H1 (cell line): ENCODE measurements around the gene CMIP. TPM values are rescaled to one million over a fixed set of nuclear protein-coding genes. Genes with fewer than 3 reads are reported as not detected.

Experiments used
- CTCF ChIA-PET: fragments of 300-600 bp; sonication (Branson Sonifier 250); formaldehyde crosslinking; loops from one replicate; lab custom pipeline; 2021; ENCODE audit not compliant: partially characterized antibody; lab: Charles Lee
- POLR2A ChIA-PET: fragments of 300-600 bp; sonication (Branson Sonifier 250); formaldehyde crosslinking; loops from one replicate; lab custom pipeline; 2021; ENCODE audit warnings: inconsistent platforms; ENCODE audit not compliant: partially characterized antibody; lab: Charles Lee
- DNase-seq, 2 experiments: peaks; one replicate each; pipeline versions ENCODE4 v3.0.0 to v3.0.0-alpha.2; 2010 to 2022; ENCODE audit warnings: low spot score in 2 of 2, low read depth in 1 of 2, mixed read lengths in 1 of 2
- FAIRE-seq: peaks from 2 replicates; lab custom pipeline; 2011; peaks lifted over from hg19 to GRCh38; lab: Jason Lieb, UNC
- H2AFZ ChIP-seq: 2 replicates; pipeline ENCODE4 v1.8.1; 2012; ENCODE audit warnings: low read length, inconsistent platforms
- H2AK5ac ChIP-seq: 2 replicates; pipeline ENCODE4 v1.6.1; 2013; ENCODE audit warnings: low read depth, low read length
- H2BK120ac ChIP-seq: replicated peaks from 2 replicates; pipeline ENCODE3; 2013; ENCODE audit warnings: low read depth, low read length, inconsistent platforms
- H2BK12ac ChIP-seq: 2 replicates; pipeline ENCODE4 v1.6.1; 2013; ENCODE audit warnings: low read depth, low read length
- H2BK15ac ChIP-seq: 2 replicates; pipeline ENCODE4 v1.6.1; 2013; ENCODE audit warnings: low read length
- H2BK20ac ChIP-seq: 2 replicates; pipeline ENCODE4 v1.6.1; 2013; ENCODE audit warnings: low read length
- H2BK5ac ChIP-seq: 2 replicates; pipeline ENCODE4 v1.6.1; 2013; ENCODE audit warnings: low read depth, low read length
- H3K14ac ChIP-seq: 2 replicates; pipeline ENCODE4 v1.6.1; 2013; ENCODE audit warnings: inconsistent platforms; ENCODE audit not compliant: insufficient read length
- H3K18ac ChIP-seq: 2 replicates; pipeline ENCODE4 v1.6.1; 2013; ENCODE audit warnings: low read length; ENCODE audit errors: extremely low read depth
- H3K23ac ChIP-seq: 2 replicates; pipeline ENCODE4 v1.6.1; 2013; ENCODE audit warnings: inconsistent platforms; ENCODE audit not compliant: insufficient read length
- H3K23me2 ChIP-seq: 2 replicates; pipeline ENCODE4 v1.6.1; 2013; ENCODE audit warnings: low read depth, low read length
- H3K27ac ChIP-seq: 2 replicates; pipeline ENCODE4 v1.6.1; 2011; ENCODE audit warnings: low read depth, low read length, inconsistent platforms
- H3K27me3 ChIP-seq, 4 experiments: replicated peaks in 1 of 4; 1 replicate in 1 of 4; 2 replicates in 3 of 4; pipeline versions ENCODE4 v1.6.1 to v1.8.1; 2011 to 2013; ENCODE audit warnings: low read length in 3 of 4, mild to moderate bottlenecking in 3 of 4, inconsistent platforms in 2 of 4, mixed read lengths in 2 of 4, moderate library complexity in 1 of 4; ENCODE audit not compliant: control insufficient read depth in 3 of 4, insufficient read depth in 3 of 4; ENCODE audit errors: extremely low read depth in 1 of 4
- H3K36me3 ChIP-seq, 4 experiments: 2 replicates each; pipeline versions ENCODE4 v1.6.1 to v1.8.1; 2011 to 2013; ENCODE audit warnings: mild to moderate bottlenecking in 4 of 4, low read length in 3 of 4, moderate library complexity in 2 of 4, control low read depth in 1 of 4, inconsistent platforms in 1 of 4; ENCODE audit not compliant: insufficient read depth in 4 of 4, control insufficient read depth in 2 of 4
- H3K4ac ChIP-seq: replicated peaks from 2 replicates; pipeline ENCODE3; 2013; ENCODE audit warnings: low read length, low read depth, mixed read lengths, inconsistent platforms; ENCODE audit not compliant: insufficient read length
- H3K4me1 ChIP-seq, 4 experiments: replicated peaks in 1 of 4; 1 replicate in 1 of 4; 2 replicates in 3 of 4; pipeline versions ENCODE4 v1.6.1 to v1.8.1; 2011 to 2013; ENCODE audit warnings: low read length in 3 of 4, inconsistent platforms in 2 of 4, mixed read lengths in 1 of 4; ENCODE audit not compliant: insufficient read depth in 4 of 4, control insufficient read depth in 3 of 4
- H3K4me2 ChIP-seq, 2 experiments: 2 replicates each; pipeline versions ENCODE4 v1.6.1 to v1.8.1; 2011 to 2013; ENCODE audit warnings: low read depth in 2 of 2, low read length in 2 of 2, control low read depth in 1 of 2, inconsistent platforms in 1 of 2, mild to moderate bottlenecking in 1 of 2; ENCODE audit not compliant: insufficient read depth in 1 of 2
- H3K4me3 ChIP-seq, 4 experiments: fragments of 200-600, 300-600 bp in 1 of 4; sonication (generic), shearing (Covaris generic), sonication (Bioruptor Twin) in 1 of 4; 2 replicates each; pipeline versions ENCODE4 v1.5.1 to v1.8.1; 2011 to 2016; ENCODE audit warnings: low read length in 4 of 4, low read depth in 3 of 4, control low read depth in 2 of 4, inconsistent platforms in 2 of 4, mild to moderate bottlenecking in 2 of 4, mixed read lengths in 1 of 4, moderate library complexity in 1 of 4; ENCODE audit not compliant: insufficient read depth in 2 of 4; ENCODE audit errors: extremely low read depth in 1 of 4
- H3K56ac ChIP-seq: replicated peaks from 2 replicates; pipeline ENCODE3; 2013; ENCODE audit warnings: low read depth, mild to moderate bottlenecking, mixed read lengths, low read length, inconsistent platforms; ENCODE audit not compliant: insufficient read length
- H3K79me1 ChIP-seq: 2 replicates; pipeline ENCODE4 v1.6.1; 2013; ENCODE audit warnings: low read depth, low read length, control low read depth
- H3K79me2 ChIP-seq, 2 experiments: 2 replicates each; pipeline versions ENCODE4 v1.6.1 to v1.8.1; 2012 to 2013; ENCODE audit warnings: low read length in 2 of 2, mild to moderate bottlenecking in 2 of 2, inconsistent platforms in 1 of 2; ENCODE audit not compliant: insufficient read depth in 2 of 2, control insufficient read depth in 1 of 2
- H3K9ac ChIP-seq, 4 experiments: replicated peaks in 1 of 4; 1 replicate in 1 of 4; 2 replicates in 3 of 4; pipeline versions ENCODE4 v1.6.1 to v1.8.1; 2011 to 2013; ENCODE audit warnings: low read depth in 3 of 4, low read length in 3 of 4, control low read depth in 2 of 4, mild to moderate bottlenecking in 2 of 4, moderate library complexity in 2 of 4, inconsistent platforms in 1 of 4; ENCODE audit errors: extremely low read depth in 1 of 4
- H3K9me3 ChIP-seq, 2 experiments: 2 replicates each; pipeline versions ENCODE4 v1.6.1 to v1.8.1; 2012 to 2013; ENCODE audit warnings: mild to moderate bottlenecking in 2 of 2, moderate library complexity in 2 of 2, control low read depth in 1 of 2, inconsistent platforms in 1 of 2, low read depth in 1 of 2, low read length in 1 of 2, mixed read lengths in 1 of 2; ENCODE audit not compliant: insufficient read depth in 2 of 2
- H4K20me1 ChIP-seq, 2 experiments: replicated peaks in 1 of 2; 2 replicates each; pipeline versions ENCODE3 to v1.8.1; 2011 to 2013; ENCODE audit warnings: inconsistent platforms in 2 of 2, low read length in 2 of 2, mild to moderate bottlenecking in 1 of 2; ENCODE audit not compliant: insufficient read depth in 2 of 2, control insufficient read depth in 1 of 2
- H4K5ac ChIP-seq: 2 replicates; pipeline ENCODE4 v1.6.1; 2013; ENCODE audit warnings: low read length, low read depth, mixed read lengths, inconsistent platforms; ENCODE audit not compliant: insufficient read length
- H4K8ac ChIP-seq: 2 replicates; pipeline ENCODE4 v1.8.0; 2013; ENCODE audit warnings: mild to moderate bottlenecking, moderate library complexity, low read length, inconsistent platforms; ENCODE audit not compliant: insufficient read depth; ENCODE audit errors: extremely low read depth
- H4K91ac ChIP-seq: replicated peaks from 2 replicates; pipeline ENCODE3; 2013; ENCODE audit warnings: low read length, mixed read lengths, inconsistent platforms; ENCODE audit not compliant: insufficient read length
- JUND ChIP-seq: IDR thresholded peaks from 2 replicates; pipeline ENCODE4 v1.6.1; 2011; ENCODE audit warnings: mild to moderate bottlenecking, improper control_type of control experiment, low read length
- WGBS, 2 experiments: shearing (Covaris generic) in 1 of 2; methylation state at CpG; one replicate each; pipeline versions ENCODE4 v1.1.6 to v1.1.7; 2013 to 2015; ENCODE audit warnings: low lambda C conversion rate in 2 of 2, mixed read lengths in 2 of 2, inconsistent platforms in 1 of 2, low coverage in 1 of 2, missing lambda C conversion rate in 1 of 2; ENCODE audit not compliant: insufficient replicate concordance in 2 of 2, insufficient coverage in 1 of 2, insufficient read length in 1 of 2; ENCODE audit errors: extremely low coverage in 1 of 2, missing lambda C conversion rate in 1 of 2; 5-methylcytosine and 5-hydroxymethylcytosine counted together
- polyA plus RNA-seq, 7 experiments: library from polyadenylated mRNA; depleted of rRNA in 3 of 7; stranded (reverse) in 5 of 7; unstranded in 2 of 7; fragments of >200 nt in 5 of 7; fragments of 200-250 nt in 2 of 7; gene quantifications; 1 replicate in 5 of 7; 2 replicates in 1 of 7; 4 replicates in 1 of 7; pipeline versions ENCODE4 v1.2.1 to v1.2.3, GENCODE V29; 2011 to 2013; ENCODE audit warnings: missing spikeins in 2 of 7, mixed read lengths in 2 of 7
- total RNA-seq: library from RNA; stranded (reverse); fragmentation: NEBNext Ultra II Directional; extraction: Animal tissue kit (Norgen Biotek cat#: 25700); gene quantifications from 2 replicates; pipeline ENCODE4 v1.2.1, GENCODE V29; 2021

The CMIP gene
- total and polyA plus RNA-seq, 2 of the 8 experiments (the other 6 are each of a cell fraction or from before 2014, with no cell fraction given), result 7.9 to 53.2 TPM

DNA sequence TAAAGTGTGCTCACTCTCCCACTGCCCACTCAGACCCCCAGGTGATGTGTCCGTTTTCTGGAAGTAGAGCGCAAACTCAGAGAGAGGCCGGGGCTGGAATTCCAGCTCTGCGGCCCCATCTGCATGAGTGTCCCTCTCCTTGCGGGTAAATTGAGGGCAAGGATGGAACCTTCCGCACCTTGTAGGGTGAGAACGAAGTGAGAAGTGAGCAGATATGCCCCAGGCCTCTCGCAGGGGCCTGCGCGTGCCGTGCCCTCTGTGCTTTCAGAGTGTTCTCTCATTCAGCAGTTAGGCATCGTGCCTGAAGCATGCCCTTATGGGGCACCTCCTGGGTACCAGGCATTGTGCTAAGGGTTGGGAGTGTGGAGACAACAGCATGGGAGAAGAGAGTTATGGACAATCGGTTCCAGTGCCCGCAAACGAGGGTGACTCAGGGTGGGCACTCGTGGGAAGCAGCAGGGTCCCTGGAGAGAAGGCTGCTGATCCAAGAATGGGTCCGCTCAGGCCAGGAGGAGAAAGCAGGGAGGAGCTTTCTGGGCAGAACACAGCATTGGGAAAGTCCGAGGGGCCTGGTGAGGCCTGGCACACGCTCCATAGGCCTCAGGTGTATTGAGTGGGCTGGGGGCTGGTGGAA is 23.8 kb downstream of the CMIP start:
- Histone ChIP-seq H4K20me1 (peaks cover 31 to 56% of the 10 kb centered on the region in 2 experiments), H3K56ac (no peak overlapping the region), H3K79me2 (peaks cover 14 to 94% of the 10 kb centered on the region in 2 experiments), H2BK20ac (no peak overlapping the region), H3K14ac (no peak overlapping the region), H3K9ac (no peak overlapping the region), H3K79me1 (peaks cover 39% of the 10 kb centered on the region), H3K23ac (no peak overlapping the region), H2BK120ac (no peak overlapping the region), H2BK15ac (no peak overlapping the region), H3K18ac (no peak overlapping the region), H3K27ac (no peak overlapping the region), H3K9me3 (no peaks in the 10 kb centered on the region), H3K4ac (no peak overlapping the region), H3K23me2 (no peaks in the 10 kb centered on the region), H2AK5ac (no peak overlapping the region), H3K36me3 (peaks cover 0 to 8% (median 2%) of the 10 kb centered on the region in 4 experiments; a peak in 3 of 8 replicates), H4K8ac (no peak overlapping the region), H3K4me3 (no peak overlapping the region), H4K91ac (no peak overlapping the region), H3K27me3 (no peaks in the 10 kb centered on the region), H4K5ac (no peak overlapping the region), H2BK5ac (no peak overlapping the region), H3K4me1 (peaks cover 2 to 8% (median 7%) of the 10 kb centered on the region in 4 experiments; a peak in 5 of 7 replicates), H2AFZ (no peak overlapping the region), H3K4me2 (no peak overlapping the region), H2BK12ac (no peak overlapping the region)
- no peak for FAIRE-seq
- WGBS, 2 experiments, result 93% methylated on average over 17 of the region's 19 CpGs; no CpG with 5 or more reads in 1 of the 2 experiments
- POLR2A ChIA-PET, result no interaction called here
- no peak for DNase-seq
- no peak for TF ChIP-seq JUND
- CTCF ChIA-PET, result interaction anchor here (0.8 to 1.6 kb wide), 5 partner anchors 9 to 387 kb away, joined by 3 to 6 read pairs (median 3); no protein-coding TSS in a partner anchor
